ENCODE results near the gene RIPOR2.

The RIPOR2 gene

DNA sequence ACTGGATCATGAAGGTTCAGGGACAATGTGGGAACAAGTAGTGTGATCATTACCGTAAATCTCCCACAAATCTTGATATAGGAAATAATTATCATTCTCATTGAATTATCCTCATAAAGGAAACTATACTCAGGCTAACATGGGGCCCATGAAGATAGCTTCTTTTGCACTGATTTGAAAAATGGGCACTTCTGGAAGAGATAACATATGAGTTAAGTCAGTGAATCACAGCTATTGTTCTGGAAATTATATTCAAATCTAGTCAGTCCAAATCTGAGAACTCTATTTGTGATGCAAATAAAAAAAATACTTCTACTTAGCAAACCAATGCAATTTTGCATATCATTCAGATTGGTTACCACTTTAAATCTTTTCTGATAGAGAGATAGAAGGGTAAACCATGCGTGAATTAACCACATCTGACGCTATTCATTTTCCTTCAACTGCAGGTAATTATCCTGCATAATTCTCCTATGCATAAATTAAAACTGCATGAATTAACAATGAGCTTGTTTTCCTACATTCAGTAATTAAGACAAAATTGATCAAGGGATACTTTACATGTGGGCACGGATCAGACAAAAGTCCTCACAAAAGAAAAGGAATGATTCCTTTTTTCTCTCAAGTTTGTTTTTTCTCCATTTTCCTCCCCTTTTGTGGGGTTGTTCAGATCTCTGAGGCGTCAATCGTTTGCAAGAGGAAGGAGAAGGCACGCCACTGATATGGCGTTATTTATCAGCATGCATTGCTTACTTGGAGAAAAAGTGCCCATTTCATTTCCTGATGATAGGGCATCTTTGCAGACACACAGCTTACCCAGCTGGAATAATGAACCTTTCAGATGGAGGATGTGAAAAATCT lies 36.4 kb downstream of the RIPOR2 start:
- H3K36me3 ChIP-seq (replicated peaks; ENCODE audit: low read depth, low read length), result peaks cover 39% of the 10 kb centered on the region
- H3K27me3 ChIP-seq (ENCODE audit: low read depth, low read length), result no peaks in the 10 kb centered on the region
- H3K4me2 ChIP-seq (ENCODE audit: low read length), result no peak overlapping the region
- no peaks in the 10 kb centered on the region for H3K4me1 ChIP-seq (ENCODE audit: low read length)
- no peaks in the 10 kb centered on the region for H3K9me3 ChIP-seq (ENCODE audit: insufficient read depth, low read length)
- H3K27ac ChIP-seq (ENCODE audit: low read length), result no peak overlapping the region
- H2AFZ ChIP-seq (ENCODE audit: low read depth, low read length), result no peak overlapping the region
- peaks cover 90% of the 10 kb centered on the region for H4K20me1 ChIP-seq (ENCODE audit: insufficient read depth, low read length)
- no peak overlapping the region for H3K4me3 ChIP-seq (ENCODE audit: low read length)
- H3K9ac ChIP-seq (ENCODE audit: low read length), result no peak overlapping the region
- TF ChIP-seq, protein P1, sequence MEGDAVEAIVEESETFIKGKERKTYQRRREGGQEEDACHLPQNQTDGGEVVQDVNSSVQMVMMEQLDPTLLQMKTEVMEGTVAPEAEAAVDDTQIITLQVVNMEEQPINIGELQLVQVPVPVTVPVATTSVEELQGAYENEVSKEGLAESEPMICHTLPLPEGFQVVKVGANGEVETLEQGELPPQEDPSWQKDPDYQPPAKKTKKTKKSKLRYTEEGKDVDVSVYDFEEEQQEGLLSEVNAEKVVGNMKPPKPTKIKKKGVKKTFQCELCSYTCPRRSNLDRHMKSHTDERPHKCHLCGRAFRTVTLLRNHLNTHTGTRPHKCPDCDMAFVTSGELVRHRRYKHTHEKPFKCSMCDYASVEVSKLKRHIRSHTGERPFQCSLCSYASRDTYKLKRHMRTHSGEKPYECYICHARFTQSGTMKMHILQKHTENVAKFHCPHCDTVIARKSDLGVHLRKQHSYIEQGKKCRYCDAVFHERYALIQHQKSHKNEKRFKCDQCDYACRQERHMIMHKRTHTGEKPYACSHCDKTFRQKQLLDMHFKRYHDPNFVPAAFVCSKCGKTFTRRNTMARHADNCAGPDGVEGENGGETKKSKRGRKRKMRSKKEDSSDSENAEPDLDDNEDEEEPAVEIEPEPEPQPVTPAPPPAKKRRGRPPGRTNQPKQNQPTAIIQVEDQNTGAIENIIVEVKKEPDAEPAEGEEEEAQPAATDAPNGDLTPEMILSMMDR (IDR thresholded peaks at IDR 0.05; ENCODE audit: low read depth, low read length), result no peak
- TF ChIP-seq EZH2phosphoT487 (IDR thresholded peaks at IDR 0.05; ENCODE audit: low read depth), result no peak
- peaks cover 91% of the 10 kb centered on the region for H3K79me2 ChIP-seq (ENCODE audit: low read length)

DNA sequence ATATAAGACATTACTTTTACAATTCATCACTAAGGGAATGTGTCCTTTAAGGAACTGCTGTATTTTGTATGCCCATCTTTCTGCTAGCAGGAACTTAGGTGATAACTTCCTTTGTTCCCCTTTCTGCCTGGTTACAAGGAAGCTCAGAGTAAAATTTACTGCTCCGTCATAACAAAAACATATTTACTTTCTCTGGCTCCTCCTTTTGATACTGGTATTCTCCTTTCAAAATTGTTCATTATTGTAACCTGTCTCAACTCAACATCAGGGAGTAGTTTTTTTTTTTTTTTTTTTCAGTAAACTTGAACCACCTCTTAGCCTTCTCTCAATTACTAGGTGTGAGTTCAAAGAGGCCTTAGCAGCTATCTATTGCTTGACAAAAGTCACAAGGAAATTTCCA lies 37.1 kb downstream of the RIPOR2 start:
- H3K79me2 ChIP-seq (ENCODE audit: low read length), result peaks cover 91% of the 10 kb centered on the region

DNA sequence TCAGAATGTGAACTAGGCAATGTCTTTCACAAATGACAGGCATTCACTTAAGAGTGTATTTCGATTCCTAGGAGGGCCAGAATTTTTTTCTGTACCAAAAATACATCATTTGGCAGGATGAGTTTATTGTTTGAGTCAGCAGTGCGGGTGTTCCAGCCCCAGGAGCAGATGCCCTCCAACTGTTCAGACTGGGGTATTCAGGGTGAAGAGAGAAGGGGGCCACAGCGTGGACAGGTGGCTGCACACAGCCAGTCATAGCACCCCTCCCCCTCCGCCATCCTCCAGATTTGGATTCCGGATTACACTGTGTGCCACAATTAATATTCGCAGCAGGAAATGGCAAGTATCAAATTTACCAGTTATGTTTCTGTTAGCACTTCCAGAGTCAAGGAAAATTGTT lies 38.6 kb downstream of the RIPOR2 start:
- Histone ChIP-seq H3K36me3 (replicated peaks; ENCODE audit: low read depth, low read length) (peaks cover 31% of the 10 kb centered on the region), H3K4me2 (ENCODE audit: low read length) (no peak overlapping the region), H3K9me3 (ENCODE audit: insufficient read depth, low read length) (no peaks in the 10 kb centered on the region), H3K27ac (ENCODE audit: low read length) (no peak overlapping the region), H3K4me3 (ENCODE audit: low read length) (no peak overlapping the region), H3K79me2 (ENCODE audit: low read length) (peaks cover 92% of the 10 kb centered on the region), H3K9ac (ENCODE audit: low read length) (no peak overlapping the region), H4K20me1 (ENCODE audit: insufficient read depth, low read length) (peaks cover 91% of the 10 kb centered on the region), H3K4me1 (ENCODE audit: low read length) (no peaks in the 10 kb centered on the region), H3K27me3 (ENCODE audit: low read depth, low read length) (no peaks in the 10 kb centered on the region), H2AFZ (ENCODE audit: low read depth, low read length) (no peak overlapping the region)
- TF ChIP-seq EZH2phosphoT487 (IDR thresholded peaks at IDR 0.05; ENCODE audit: low read depth), result no peak
- TF ChIP-seq, protein P1 (IDR thresholded peaks at IDR 0.05; ENCODE audit: low read depth, low read length), result no peak

More for the DNA sequence above, 37.1 kb downstream of the RIPOR2 start:
- Histone ChIP-seq H4K20me1 (ENCODE audit: insufficient read depth, low read length) (peaks cover 90% of the 10 kb centered on the region), H3K36me3 (replicated peaks; ENCODE audit: low read depth, low read length) (peaks cover 38% of the 10 kb centered on the region), H3K9ac (ENCODE audit: low read length) (no peak overlapping the region), H3K4me1 (ENCODE audit: low read length) (no peaks in the 10 kb centered on the region), H3K9me3 (ENCODE audit: insufficient read depth, low read length) (no peaks in the 10 kb centered on the region), H3K27ac (ENCODE audit: low read length) (no peak overlapping the region), H3K4me2 (ENCODE audit: low read length) (no peak overlapping the region), H3K27me3 (ENCODE audit: low read depth, low read length) (no peaks in the 10 kb centered on the region), H2AFZ (ENCODE audit: low read depth, low read length) (no peak overlapping the region), H3K4me3 (ENCODE audit: low read length) (no peak overlapping the region)
- TF ChIP-seq, protein P1 (IDR thresholded peaks at IDR 0.05; ENCODE audit: low read depth, low read length), result no peak
- no peak for TF ChIP-seq EZH2phosphoT487 (IDR thresholded peaks at IDR 0.05; ENCODE audit: low read depth)

DNA sequence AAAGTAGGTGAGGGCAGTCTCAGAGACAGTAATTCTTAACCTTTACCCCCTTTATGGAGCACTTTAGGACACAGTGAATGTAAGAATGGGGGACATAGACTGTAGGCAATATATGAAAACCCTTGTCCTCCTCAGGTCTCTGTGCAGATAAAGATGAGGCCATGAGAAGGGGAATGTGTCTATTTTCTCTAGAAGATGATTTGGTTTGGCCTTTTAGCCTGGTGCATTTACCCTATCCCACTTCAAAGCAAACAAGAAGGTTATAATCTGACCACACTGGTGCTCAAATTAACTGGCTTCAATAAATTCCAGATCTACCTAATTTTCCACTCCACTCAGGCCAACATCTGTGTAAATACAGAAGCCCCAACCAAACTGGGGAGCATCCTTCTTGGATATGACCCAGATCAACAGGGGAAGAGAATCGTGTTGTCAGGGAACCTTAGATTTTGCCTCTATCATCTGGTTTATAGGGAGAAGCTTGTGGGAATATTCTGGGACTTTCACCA lies 42.4 kb downstream of the RIPOR2 start:
- Histone ChIP-seq H3K4me1 (ENCODE audit: low read length) (peaks cover 9% of the 10 kb centered on the region), H3K9ac (ENCODE audit: low read length) (no peak overlapping the region), H3K79me2 (ENCODE audit: low read length) (peaks cover 95% of the 10 kb centered on the region), H3K4me2 (ENCODE audit: low read length) (no peak overlapping the region), H3K4me3 (ENCODE audit: low read length) (no peak overlapping the region), H3K27ac (ENCODE audit: low read length) (no peak overlapping the region), H4K20me1 (ENCODE audit: insufficient read depth, low read length) (peaks cover 93% of the 10 kb centered on the region), H3K36me3 (replicated peaks; ENCODE audit: low read depth, low read length) (peaks cover 20% of the 10 kb centered on the region), H3K27me3 (ENCODE audit: low read depth, low read length) (no peaks in the 10 kb centered on the region), H2AFZ (ENCODE audit: low read depth, low read length) (no peak overlapping the region), H3K9me3 (ENCODE audit: insufficient read depth, low read length) (no peaks in the 10 kb centered on the region)
- TF ChIP-seq EZH2phosphoT487 (IDR thresholded peaks at IDR 0.05; ENCODE audit: low read depth), result no peak
- TF ChIP-seq, protein P1 (IDR thresholded peaks at IDR 0.05; ENCODE audit: low read depth, low read length), result no peak

Data from OCI-LY3 (cell line).